T-helper 2 cell treated with Interferon-gamma antibody and Interleukin-4, amounts not matched to agents 5 μg/mL and 100 μg/mL, for 36 hours (primary cell): Measurements from ENCODE around the gene CDH9.

Experiments used
- DNase-seq: peaks from one replicate; pipeline ENCODE4 v3.0.0; 2021; ENCODE audit warnings: low spot score
- H3K27ac Mint-ChIP-seq: one replicate; pipeline ENCODE4 v1.8.0; 2021; ENCODE audit warnings: mild to moderate bottlenecking, mixed read lengths
- H3K27me3 Mint-ChIP-seq: one replicate; pipeline ENCODE4 v1.8.0; 2021; ENCODE audit warnings: low read depth, mixed read lengths
- H3K36me3 Mint-ChIP-seq: one replicate; pipeline ENCODE4 v1.8.0; 2021; ENCODE audit warnings: low read depth, mixed read lengths
- H3K4me1 Mint-ChIP-seq: one replicate; pipeline ENCODE4 v1.8.0; 2021; ENCODE audit warnings: low read depth, mixed read lengths
- H3K4me3 Mint-ChIP-seq: one replicate; pipeline ENCODE4 v1.8.0; 2022; ENCODE audit warnings: mild to moderate bottlenecking, moderate library complexity, mixed read lengths
- H3K9me3 Mint-ChIP-seq: one replicate; pipeline ENCODE4 v1.8.0; 2021; ENCODE audit warnings: mixed read lengths

CDH9 gene

GRCh38 chr5:26843677-26844076, 194.7 kb downstream of the CDH9 start:
- no peaks in the 10 kb centered on the region for H3K36me3 Mint-ChIP-seq
- no peak for DNase-seq

GRCh38 chr5:26833596-26833995, 204.8 kb downstream of the CDH9 start:
- Mint-ChIP-seq H3K27ac (no peak overlapping the region), H3K9me3 (peaks cover 43% of the 10 kb centered on the region), H3K27me3 (no peaks in the 10 kb centered on the region), H3K4me3 (no peak overlapping the region), H3K4me1 (no peaks in the 10 kb centered on the region), H3K36me3 (no peaks in the 10 kb centered on the region)
- no peak for DNase-seq

More at GRCh38 chr5:26843677-26844076, 194.7 kb downstream of the CDH9 start:
- Mint-ChIP-seq H3K9me3 (peaks cover 36% of the 10 kb centered on the region), H3K4me1 (no peaks in the 10 kb centered on the region), H3K27ac (no peak overlapping the region), H3K4me3 (no peak overlapping the region), H3K27me3 (no peaks in the 10 kb centered on the region)
